ENCODE measurements around the gene GPR34. TPM values are rescaled to one million over a fixed set of nuclear protein-coding genes. Genes with fewer than 3 reads are reported as not detected.

The GPR34 gene
- total and polyA plus RNA-seq, 2 donors (not counting 1 experiment from before 2014, with no cell fraction given) = 0.21 TPM; not detected in 1

- Histone ChIP-seq H3K27me3 (replicated peaks in 1 of 4; ENCODE audit: control extremely low read depth in 1 of 4, control insufficient read depth in 3 of 4, insufficient read depth in 4 of 4, low read length in 3 of 4) (no peaks in the 10 kb centered on the region), H4K20me1 (ENCODE audit: control insufficient read depth, insufficient read depth, low read length, poor library complexity, severe bottlenecking) (no peaks in the 10 kb centered on the region), H3K4me1 (ENCODE audit: control insufficient read depth in 2 of 2, insufficient read depth in 2 of 2, low read length in 2 of 2) (peaks cover 11 to 14% of the 10 kb centered on the region in 2 donors), H3K9ac (ENCODE audit: low read length) (no peak overlapping the region), H3K4me3 (ENCODE audit: control extremely low read depth in 1 of 5, extremely low read depth in 1 of 5, insufficient read depth in 1 of 5, low read depth in 2 of 5, low read length in 4 of 5) (no peak overlapping the region), H3K4me2 (replicated peaks; ENCODE audit: low read depth, low read length, poor library complexity, severe bottlenecking) (no peak overlapping the region), H2AFZ (ENCODE audit: insufficient read depth, low read depth, low read length, poor library complexity, severe bottlenecking) (no peak overlapping the region), H3K27ac (ENCODE audit: low read length in 2 of 2) (no peak overlapping the region), H3K36me3 (replicated peaks in 1 of 2; ENCODE audit: control extremely low read depth in 1 of 2, control insufficient read depth in 1 of 2, extremely low read depth in 1 of 2, insufficient read depth in 2 of 2, low read length in 1 of 2) (no peaks in the 10 kb centered on the region), H3K79me2 (ENCODE audit: control insufficient read depth, insufficient read depth, low read length) (no peaks in the 10 kb centered on the region), H3K9me3 (ENCODE audit: control extremely low read depth in 1 of 3, control insufficient read depth in 2 of 3, insufficient read depth in 1 of 3, low read length in 2 of 3) (no peaks in the 10 kb centered on the region)
- H3K27ac Mint-ChIP-seq = no peak overlapping the region
- H3K4me3 Mint-ChIP-seq = no peak overlapping the region
- no peak for DNase-seq
- peaks cover 24% of the 10 kb centered on the region for H3K4me1 Mint-ChIP-seq
- H3K9me3 Mint-ChIP-seq (ENCODE audit: insufficient read depth) = no peaks in the 10 kb centered on the region
- POLR2A ChIA-PET = no interaction called here
- CTCF ChIA-PET = no interaction called here
- TF ChIP-seq CTCF (IDR thresholded peaks at IDR 0.05) = no peak
- no peak for TF ChIP-seq EZH2 (IDR thresholded peaks at IDR 0.05; ENCODE audit: borderline replicate concordance, insufficient read depth, low read depth, low read length, poor library complexity, severe bottlenecking)
- H3K27me3 Mint-ChIP-seq = no peaks in the 10 kb centered on the region
- intact Hi-C loops (cut with micrococcal nuclease) = no loop called here
- WGBS (ENCODE audit: insufficient coverage) = 100% methylated on average over 2 of the region's 7 CpGs
- ATAC-seq (ENCODE audit: low read depth) = no peak
These were observed 6.7 kb downstream of the GPR34 start for GRCh38 chrX:41695426-41695825.

- peaks cover 39 to 48% of the 10 kb centered on the region in 2 donors for H3K4me1 ChIP-seq (ENCODE audit: control insufficient read depth in 2 of 2, insufficient read depth in 2 of 2, low read length in 2 of 2)
- CTCF ChIA-PET = no interaction called here
- no peaks in the 10 kb centered on the region for H3K36me3 ChIP-seq (replicated peaks in 1 of 2; ENCODE audit: control extremely low read depth in 1 of 2, control insufficient read depth in 1 of 2, extremely low read depth in 1 of 2, insufficient read depth in 2 of 2, low read length in 1 of 2)
- H3K4me3 ChIP-seq (ENCODE audit: control extremely low read depth in 1 of 5, extremely low read depth in 1 of 5, insufficient read depth in 1 of 5, low read depth in 2 of 5, low read length in 4 of 5) = no peak overlapping the region
- intact Hi-C loops (cut with micrococcal nuclease) = no loop called here
- no peak overlapping the region for H2AFZ ChIP-seq (ENCODE audit: insufficient read depth, low read depth, low read length, poor library complexity, severe bottlenecking)
- POLR2A ChIA-PET = no interaction called here
- H3K79me2 ChIP-seq (ENCODE audit: control insufficient read depth, insufficient read depth, low read length) = no peaks in the 10 kb centered on the region
- no peaks in the 10 kb centered on the region for H3K9me3 ChIP-seq (ENCODE audit: control extremely low read depth in 1 of 3, control insufficient read depth in 2 of 3, insufficient read depth in 1 of 3, low read length in 2 of 3)
- no peaks in the 10 kb centered on the region for H4K20me1 ChIP-seq (ENCODE audit: control insufficient read depth, insufficient read depth, low read length, poor library complexity, severe bottlenecking)
- Mint-ChIP-seq H3K27ac (no peak overlapping the region), H3K4me1 (peaks cover 42% of the 10 kb centered on the region), H3K4me3 (no peak overlapping the region), H3K27me3 (no peaks in the 10 kb centered on the region), H3K9me3 (ENCODE audit: insufficient read depth) (no peaks in the 10 kb centered on the region)
- H3K27me3 ChIP-seq (replicated peaks in 1 of 4; ENCODE audit: control extremely low read depth in 1 of 4, control insufficient read depth in 3 of 4, insufficient read depth in 4 of 4, low read length in 3 of 4) = no peaks in the 10 kb centered on the region
- no peak for TF ChIP-seq CTCF (IDR thresholded peaks at IDR 0.05)
- ATAC-seq (ENCODE audit: low read depth) (no peak), DNase-seq (no peak)
- H3K27ac ChIP-seq (ENCODE audit: low read length in 2 of 2) = no peak overlapping the region
- H3K4me2 ChIP-seq (replicated peaks; ENCODE audit: low read depth, low read length, poor library complexity, severe bottlenecking) = no peak overlapping the region
- H3K9ac ChIP-seq (ENCODE audit: low read length) = no peak overlapping the region
These were observed 14.8 kb downstream of the GPR34 start for GRCh38 chrX:41703574-41704029.

Data from B cell (primary cell).